GM19324 (cell line): Measurements from ENCODE around the gene PRKAG2.

Experiments used
- ATAC-seq: cut with Tn5 transposase; IDR thresholded peaks from one replicate; pipeline ENCODE4 v1.9.1; 2021; ENCODE audit warnings: mild to moderate bottlenecking, moderate library complexity; ENCODE audit not compliant: unreplicated experiment, low FRiP score

Gene PRKAG2

GRCh38 chr7:151868396-151869108 is 8.4 kb downstream of the PRKAG2 start:
- ATAC-seq: no peak

GRCh38 chr7:151867912-151868311 is 9.0 kb downstream of the PRKAG2 start:
- no peak for ATAC-seq

- ATAC-seq: no peak
Observed at GRCh38 chr7:151866761-151867655, 9.9 kb downstream of the PRKAG2 start.

- no peak for ATAC-seq
Observed at GRCh38 chr7:151866028-151866427, 10.9 kb downstream of the PRKAG2 start.

- ATAC-seq: no peak
Observed at GRCh38 chr7:151865070-151865670, 11.7 kb downstream of the PRKAG2 start.

GRCh38 chr7:151864561-151864960 is 12.4 kb downstream of the PRKAG2 start:
- no peak for ATAC-seq

GRCh38 chr7:151864081-151864480 is 12.8 kb downstream of the PRKAG2 start:
- ATAC-seq: no peak

- ATAC-seq: no peak
Observed at GRCh38 chr7:151863386-151864079, 13.4 kb downstream of the PRKAG2 start.

- ATAC-seq: no peak
Observed at GRCh38 chr7:151862606-151863381, 14.1 kb downstream of the PRKAG2 start.

GRCh38 chr7:151861881-151862280 is 15.0 kb downstream of the PRKAG2 start:
- no peak for ATAC-seq

- no peak for ATAC-seq
Observed at GRCh38 chr7:151860771-151861170, 16.1 kb downstream of the PRKAG2 start.

GRCh38 chr7:151859948-151860685 is 16.8 kb downstream of the PRKAG2 start:
- no peak for ATAC-seq

GRCh38 chr7:151859111-151859947 is 17.6 kb downstream of the PRKAG2 start:
- no peak for ATAC-seq

- no peak for ATAC-seq
Observed at GRCh38 chr7:151858456-151858855, 18.5 kb downstream of the PRKAG2 start.

- no peak for ATAC-seq
Observed at GRCh38 chr7:151857866-151858450, 19.0 kb downstream of the PRKAG2 start.

GRCh38 chr7:151857412-151857811 is 19.5 kb downstream of the PRKAG2 start:
- ATAC-seq: no peak

- no peak for ATAC-seq
Observed at GRCh38 chr7:151856516-151856915, 20.4 kb downstream of the PRKAG2 start.

- ATAC-seq: no peak
Observed at GRCh38 chr7:151856098-151856497, 20.8 kb downstream of the PRKAG2 start.
